ENCODE measurements around the gene CACNA1I.

Gene CACNA1I

DNA sequence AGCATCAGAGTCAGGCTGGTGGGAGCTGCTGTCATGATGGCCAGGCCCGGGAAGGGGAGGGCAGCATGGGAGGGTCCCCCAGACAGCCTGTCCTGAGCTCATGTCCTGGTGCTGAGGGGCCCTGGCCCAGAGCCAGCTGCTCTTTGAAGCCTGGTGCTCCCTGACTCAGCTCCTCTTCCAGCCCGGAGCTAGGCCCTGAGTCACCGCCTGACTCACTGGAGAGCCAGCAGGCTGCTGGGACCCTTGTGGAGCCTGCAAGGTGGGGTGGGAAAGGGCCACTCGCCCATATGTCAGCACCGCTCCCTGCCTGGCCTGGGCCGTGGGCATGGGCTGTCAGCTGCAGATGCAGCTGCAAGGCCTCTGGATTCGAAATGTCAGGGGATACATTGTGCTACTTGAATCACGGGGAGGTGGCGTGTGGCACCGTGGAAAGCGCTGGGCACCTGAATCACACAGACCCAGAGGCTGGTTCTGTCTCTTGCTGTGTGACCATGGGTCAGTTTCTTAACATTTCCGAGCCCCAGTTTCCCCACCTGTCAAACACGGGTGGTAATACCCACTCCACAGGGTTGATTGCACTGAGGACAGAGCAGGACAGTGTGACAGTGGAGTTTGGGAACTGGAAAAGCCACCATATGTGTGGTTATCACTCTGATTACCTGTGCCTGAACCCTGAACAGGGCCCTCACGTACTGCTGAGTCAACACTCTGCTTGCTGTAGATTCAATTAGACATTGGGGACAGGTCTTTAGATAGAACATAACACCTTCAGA, 4.4 kb downstream of the CACNA1I start:
- Histone ChIP-seq H2AFZ (ENCODE audit: low read depth, low read length, severe bottlenecking) (no peak overlapping the region), H3K9me3 (ENCODE audit: insufficient read depth, low read length) (no peaks in the 10 kb centered on the region), H3K9ac (ENCODE audit: low read length) (no peak overlapping the region), H3K27me3 (ENCODE audit: low read length) (no peaks in the 10 kb centered on the region), H3K9me2 (replicated peaks; ENCODE audit: insufficient read depth, low read length) (no peaks in the 10 kb centered on the region), H3K4me2 (ENCODE audit: low read depth, low read length, poor library complexity, severe bottlenecking) (no peak overlapping the region), H3K79me2 (ENCODE audit: insufficient read depth, low read length) (no peaks in the 10 kb centered on the region), H4K20me1 (ENCODE audit: low read depth, low read length) (no peaks in the 10 kb centered on the region), H3K4me3 (ENCODE audit: insufficient read depth, low read length, poor library complexity, severe bottlenecking) (no peak overlapping the region), H3K27ac (ENCODE audit: low read depth, low read length) (no peak overlapping the region), H3F3A (ENCODE audit: insufficient read depth) (no peaks in the 10 kb centered on the region), H3K36me3 (ENCODE audit: low read length) (no peaks in the 10 kb centered on the region)
- TF ChIP-seq, protein P1, sequence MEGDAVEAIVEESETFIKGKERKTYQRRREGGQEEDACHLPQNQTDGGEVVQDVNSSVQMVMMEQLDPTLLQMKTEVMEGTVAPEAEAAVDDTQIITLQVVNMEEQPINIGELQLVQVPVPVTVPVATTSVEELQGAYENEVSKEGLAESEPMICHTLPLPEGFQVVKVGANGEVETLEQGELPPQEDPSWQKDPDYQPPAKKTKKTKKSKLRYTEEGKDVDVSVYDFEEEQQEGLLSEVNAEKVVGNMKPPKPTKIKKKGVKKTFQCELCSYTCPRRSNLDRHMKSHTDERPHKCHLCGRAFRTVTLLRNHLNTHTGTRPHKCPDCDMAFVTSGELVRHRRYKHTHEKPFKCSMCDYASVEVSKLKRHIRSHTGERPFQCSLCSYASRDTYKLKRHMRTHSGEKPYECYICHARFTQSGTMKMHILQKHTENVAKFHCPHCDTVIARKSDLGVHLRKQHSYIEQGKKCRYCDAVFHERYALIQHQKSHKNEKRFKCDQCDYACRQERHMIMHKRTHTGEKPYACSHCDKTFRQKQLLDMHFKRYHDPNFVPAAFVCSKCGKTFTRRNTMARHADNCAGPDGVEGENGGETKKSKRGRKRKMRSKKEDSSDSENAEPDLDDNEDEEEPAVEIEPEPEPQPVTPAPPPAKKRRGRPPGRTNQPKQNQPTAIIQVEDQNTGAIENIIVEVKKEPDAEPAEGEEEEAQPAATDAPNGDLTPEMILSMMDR (IDR thresholded peaks at IDR 0.05; ENCODE audit: insufficient read depth, low read length, poor library complexity, severe bottlenecking), result no peak
- no peak for TF ChIP-seq EZH2phosphoT487 (conservative IDR thresholded peaks at IDR 0.05; ENCODE audit: low read length)

- H3K9me2 ChIP-seq (replicated peaks; ENCODE audit: insufficient read depth, low read length), result no peaks in the 10 kb centered on the region
- H3F3A ChIP-seq (ENCODE audit: insufficient read depth), result no peaks in the 10 kb centered on the region
- no peak overlapping the region for H2AFZ ChIP-seq (ENCODE audit: low read depth, low read length, severe bottlenecking)
- no peaks in the 10 kb centered on the region for H3K9me3 ChIP-seq (ENCODE audit: insufficient read depth, low read length)
- TF ChIP-seq EZH2phosphoT487 (conservative IDR thresholded peaks at IDR 0.05; ENCODE audit: low read length), result no peak
- TF ChIP-seq, protein P1 (IDR thresholded peaks at IDR 0.05; ENCODE audit: insufficient read depth, low read length, poor library complexity, severe bottlenecking), result no peak
- H3K27me3 ChIP-seq (ENCODE audit: low read length), result no peaks in the 10 kb centered on the region
- H3K9ac ChIP-seq (ENCODE audit: low read length), result no peak overlapping the region
- H3K4me3 ChIP-seq (ENCODE audit: insufficient read depth, low read length, poor library complexity, severe bottlenecking), result no peak overlapping the region
- no peaks in the 10 kb centered on the region for H3K36me3 ChIP-seq (ENCODE audit: low read length)
- H3K27ac ChIP-seq (ENCODE audit: low read depth, low read length), result no peak overlapping the region
- H3K4me2 ChIP-seq (ENCODE audit: low read depth, low read length, poor library complexity, severe bottlenecking), result no peak overlapping the region
- H3K79me2 ChIP-seq (ENCODE audit: insufficient read depth, low read length), result no peaks in the 10 kb centered on the region
- no peaks in the 10 kb centered on the region for H4K20me1 ChIP-seq (ENCODE audit: low read depth, low read length)
Measured at GRCh38 chr22:39575552-39575825, 4.9 kb downstream of the CACNA1I start.

- H2AFZ ChIP-seq (ENCODE audit: low read depth, low read length, severe bottlenecking), result no peak overlapping the region
Measured at GRCh38 chr22:39576027-39576426, 5.5 kb downstream of the CACNA1I start.

More at GRCh38 chr22:39576027-39576426, 5.5 kb downstream of the CACNA1I start:
- no peaks in the 10 kb centered on the region for H3K9me3 ChIP-seq (ENCODE audit: insufficient read depth, low read length)
- no peaks in the 10 kb centered on the region for H4K20me1 ChIP-seq (ENCODE audit: low read depth, low read length)
- no peaks in the 10 kb centered on the region for H3K36me3 ChIP-seq (ENCODE audit: low read length)
- no peaks in the 10 kb centered on the region for H3K9me2 ChIP-seq (replicated peaks; ENCODE audit: insufficient read depth, low read length)
- TF ChIP-seq EZH2phosphoT487 (conservative IDR thresholded peaks at IDR 0.05; ENCODE audit: low read length), result no peak
- TF ChIP-seq, protein P1 (IDR thresholded peaks at IDR 0.05; ENCODE audit: insufficient read depth, low read length, poor library complexity, severe bottlenecking), result no peak
- H3K9ac ChIP-seq (ENCODE audit: low read length), result no peak overlapping the region
- no peak overlapping the region for H3K4me2 ChIP-seq (ENCODE audit: low read depth, low read length, poor library complexity, severe bottlenecking)
- H3K27me3 ChIP-seq (ENCODE audit: low read length), result no peaks in the 10 kb centered on the region
- H3K79me2 ChIP-seq (ENCODE audit: insufficient read depth, low read length), result no peaks in the 10 kb centered on the region
- H3K4me3 ChIP-seq (ENCODE audit: insufficient read depth, low read length, poor library complexity, severe bottlenecking), result no peak overlapping the region
- H3F3A ChIP-seq (ENCODE audit: insufficient read depth), result no peaks in the 10 kb centered on the region
- H3K27ac ChIP-seq (ENCODE audit: low read depth, low read length), result no peak overlapping the region

Measured in SU-DHL-6 (cell line).